Esophagus muscularis mucosa (tissue), 4 donors: ENCODE data around the gene IPCEF1.

Experiments used
- EP300 ChIP-seq: sonication (generic); formaldehyde crosslinking; IDR thresholded peaks from one replicate; pipeline ENCODE4 v1.6.1; 2017; ENCODE audit warnings: antibody characterized with exemption
- POLR2A ChIP-seq: fragments of 450-650 bp; IDR thresholded peaks from one replicate; pipeline ENCODE4 v1.6.1; 2017; ENCODE audit warnings: antibody characterized with exemption, moderate library complexity, mild to moderate bottlenecking, low read depth
- POLR2AphosphoS5 ChIP-seq, 2 donors: sonication (generic); formaldehyde crosslinking; IDR thresholded peaks; one replicate each; pipeline ENCODE4 v1.6.1; 2017; ENCODE audit warnings: antibody characterized with exemption in 2 of 2
- TF ChIP-seq, protein P1 (sequence below), 3 experiments: fragments of 200-600 bp in 2 of 3; fragments of 450-650 bp in 1 of 3; sonication (generic) in 2 of 3; IDR thresholded peaks; one replicate each; pipeline ENCODE4 v1.5.1; 2017 to 2019; ENCODE audit warnings: antibody characterized with exemption in 3 of 3, mild to moderate bottlenecking in 2 of 3, moderate library complexity in 1 of 3

GRCh38 chr6:154106251-154106650, 250.4 kb downstream of the IPCEF1 start:
- TF ChIP-seq, protein P1, sequence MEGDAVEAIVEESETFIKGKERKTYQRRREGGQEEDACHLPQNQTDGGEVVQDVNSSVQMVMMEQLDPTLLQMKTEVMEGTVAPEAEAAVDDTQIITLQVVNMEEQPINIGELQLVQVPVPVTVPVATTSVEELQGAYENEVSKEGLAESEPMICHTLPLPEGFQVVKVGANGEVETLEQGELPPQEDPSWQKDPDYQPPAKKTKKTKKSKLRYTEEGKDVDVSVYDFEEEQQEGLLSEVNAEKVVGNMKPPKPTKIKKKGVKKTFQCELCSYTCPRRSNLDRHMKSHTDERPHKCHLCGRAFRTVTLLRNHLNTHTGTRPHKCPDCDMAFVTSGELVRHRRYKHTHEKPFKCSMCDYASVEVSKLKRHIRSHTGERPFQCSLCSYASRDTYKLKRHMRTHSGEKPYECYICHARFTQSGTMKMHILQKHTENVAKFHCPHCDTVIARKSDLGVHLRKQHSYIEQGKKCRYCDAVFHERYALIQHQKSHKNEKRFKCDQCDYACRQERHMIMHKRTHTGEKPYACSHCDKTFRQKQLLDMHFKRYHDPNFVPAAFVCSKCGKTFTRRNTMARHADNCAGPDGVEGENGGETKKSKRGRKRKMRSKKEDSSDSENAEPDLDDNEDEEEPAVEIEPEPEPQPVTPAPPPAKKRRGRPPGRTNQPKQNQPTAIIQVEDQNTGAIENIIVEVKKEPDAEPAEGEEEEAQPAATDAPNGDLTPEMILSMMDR (IDR thresholded peaks at IDR 0.05): no peak
- no peak for TF ChIP-seq POLR2A
- no peak for TF ChIP-seq POLR2AphosphoS5 (IDR thresholded peaks at IDR 0.05)
- TF ChIP-seq EP300: no peak
